Cardiac fibroblast (primary cell): ENCODE measurements around the gene ATF6B.

Source experiments
- DNase-seq, 2 donors: peaks; one replicate each; pipeline versions ENCODE4 v3.0.0 to v3.0.0-alpha.2; 2010; ENCODE audit warnings: low read depth in 2 of 2
- H3K4me3 ChIP-seq, 2 donors: replicated peaks in 1 of 2; 1 replicate in 1 of 2; 2 replicates in 1 of 2; pipeline ENCODE4 v1.5.1; 2011; ENCODE audit warnings: low read depth in 2 of 2, low read length in 2 of 2, mild to moderate bottlenecking in 2 of 2, moderate library complexity in 1 of 2
- CTCF ChIP-seq: IDR thresholded peaks from one replicate; pipeline ENCODE4 v1.5.1; 2011; ENCODE audit warnings: low read depth, mild to moderate bottlenecking, low read length, inconsistent platforms

The ATF6B gene

GRCh38 chr6:32129297-32130088 lies 1.4 kb upstream of the ATF6B start:
- no peak for TF ChIP-seq CTCF
- H3K4me3 ChIP-seq: peak overlapping the region; percentile 62 to 70
- DNase-seq: no peak

- DNase-seq: no peak
- no peak for TF ChIP-seq CTCF
- H3K4me3 ChIP-seq: peak overlapping the region; percentile 62 to 70
Measured at GRCh38 chr6:32128751-32129296, 778 bp upstream of the ATF6B start.

- peak overlapping the region; percentile 81 to 99 for H3K4me3 ChIP-seq
- no peak for TF ChIP-seq CTCF
- DNase-seq: no peak
Measured at GRCh38 chr6:32127409-32127716, 683 bp downstream of the ATF6B start.

GRCh38 chr6:32126880-32127279 lies 1.2 kb downstream of the ATF6B start:
- peak overlapping the region; percentile 81 to 99 for H3K4me3 ChIP-seq
- no peak for DNase-seq
- no peak for TF ChIP-seq CTCF

- TF ChIP-seq CTCF: no peak
- no peak overlapping the region for H3K4me3 ChIP-seq
- DNase-seq: no peak
Measured at GRCh38 chr6:32123681-32124080, 4.4 kb downstream of the ATF6B start.

- no peak for DNase-seq
- H3K4me3 ChIP-seq: no peak overlapping the region
- TF ChIP-seq CTCF: no peak
Measured at GRCh38 chr6:32120573-32121059, 7.4 kb downstream of the ATF6B start.
